Measurements from ENCODE around the gene TBC1D13. TPM values are rescaled to one million over a fixed set of nuclear protein-coding genes. Genes with fewer than 3 reads are reported as not detected.

TBC1D13 gene
- total and polyA plus RNA-seq, 9 of the 15 experiments (the other 6 are each of a cell fraction or from before 2014, with no cell fraction given) = 2.3 to 28.7 (median 11.4) TPM

DNA sequence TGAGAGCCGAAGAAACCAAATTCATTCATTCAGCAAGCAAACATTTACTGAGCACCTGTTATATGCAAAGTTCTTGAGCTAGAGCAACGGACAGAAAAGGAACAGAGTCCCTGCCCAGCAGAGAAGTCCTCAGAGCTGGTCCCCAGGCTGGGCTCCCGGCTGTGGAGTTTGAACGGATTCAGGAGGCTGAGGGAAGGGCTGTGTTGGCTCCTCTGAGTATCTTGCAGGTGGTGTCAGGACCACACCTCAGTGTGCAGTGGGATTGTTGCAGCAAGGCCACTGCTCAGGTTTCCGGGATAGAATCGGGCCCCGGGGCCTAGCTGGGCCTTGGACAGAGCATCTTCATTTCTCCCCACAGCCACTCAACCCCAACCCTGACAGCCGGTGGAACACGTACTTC lies 5.1 kb downstream of the TBC1D13 start:
- no peak overlapping the region for H3K4me3 ChIP-seq
- H4K20me1 ChIP-seq (replicated peaks; ENCODE audit: control insufficient read depth, insufficient read depth, low read length) = no peaks in the 10 kb centered on the region
- DNase-seq (ENCODE audit: extremely low read depth in 1 of 4, low spot score in 3 of 4) (no peak), ATAC-seq (no peak), FAIRE-seq (no peak)
- no peak overlapping the region for H3K4me2 ChIP-seq (ENCODE audit: insufficient read depth, low read length)
- 93% methylated on average over 9 of the region's 9 CpGs for WGBS (ENCODE audit: insufficient coverage, low coverage, missing lambda C conversion rate)
- H3K9ac ChIP-seq (ENCODE audit: insufficient read depth in 1 of 2, low read depth in 2 of 2, low read length in 2 of 2) = no peak overlapping the region
- H3K79me2 ChIP-seq (ENCODE audit: control insufficient read depth, insufficient read depth, low read length) = peaks cover 18% of the 10 kb centered on the region
- CTCF ChIA-PET (ENCODE audit: low intra/inter-chr PET ratio) = no interaction called here
- H2AFZ ChIP-seq (ENCODE audit: low read depth, low read length) = no peak overlapping the region
- peaks cover 64% of the 10 kb centered on the region for H3K36me3 ChIP-seq (ENCODE audit: control insufficient read depth, insufficient read depth, low read length)
- TF ChIP-seq MEF2A (IDR thresholded peaks at IDR 0.05; ENCODE audit: control insufficient read depth, low read depth, low read length) = no peak
- TF ChIP-seq LARP7 (IDR thresholded peaks at IDR 0.05) = no peak
- TF ChIP-seq LCOR (CRISPR knock-in tag; IDR thresholded peaks at IDR 0.05) = no peak
- TF ChIP-seq, protein P1, sequence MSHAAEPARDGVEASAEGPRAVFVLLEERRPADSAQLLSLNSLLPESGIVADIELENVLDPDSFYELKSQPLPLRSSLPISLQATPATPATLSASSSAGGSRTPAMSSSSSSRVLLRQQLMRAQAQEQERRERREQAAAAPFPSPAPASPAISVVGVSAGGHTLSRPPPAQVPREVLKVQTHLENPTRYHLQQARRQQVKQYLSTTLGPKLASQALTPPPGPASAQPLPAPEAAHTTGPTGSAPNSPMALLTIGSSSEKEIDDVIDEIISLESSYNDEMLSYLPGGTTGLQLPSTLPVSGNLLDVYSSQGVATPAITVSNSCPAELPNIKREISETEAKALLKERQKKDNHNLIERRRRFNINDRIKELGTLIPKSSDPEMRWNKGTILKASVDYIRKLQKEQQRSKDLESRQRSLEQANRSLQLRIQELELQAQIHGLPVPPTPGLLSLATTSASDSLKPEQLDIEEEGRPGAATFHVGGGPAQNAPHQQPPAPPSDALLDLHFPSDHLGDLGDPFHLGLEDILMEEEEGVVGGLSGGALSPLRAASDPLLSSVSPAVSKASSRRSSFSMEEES (CRISPR knock-in tag; IDR thresholded peaks at IDR 0.05) = no peak
- TF ChIP-seq ZNF707 (CRISPR knock-in tag; conservative IDR thresholded peaks at IDR 0.05) = no peak
- no peak for TF ChIP-seq KLF6 (CRISPR knock-in tag; IDR thresholded peaks at IDR 0.05; ENCODE audit: borderline replicate concordance)
- intact Hi-C loops (cut with micrococcal nuclease) (no loop called here), in situ Hi-C loops (cut with MboI) (no loop called here)
- no peak overlapping the region for H3K27ac ChIP-seq (ENCODE audit: extremely low read depth, low read depth, low read length)
- no peaks in the 10 kb centered on the region for H3K27me3 ChIP-seq (ENCODE audit: control insufficient read depth in 2 of 2, insufficient read depth in 2 of 2, low read length in 2 of 2)
- peaks cover 6 to 8% of the 10 kb centered on the region in 2 experiments; a peak in 4 of 5 replicates for H3K4me1 ChIP-seq (replicated peaks in 1 of 2; ENCODE audit: control insufficient read depth in 2 of 2, insufficient read depth in 2 of 2, low read length in 2 of 2)
- no peaks in the 10 kb centered on the region for H3K9me1 ChIP-seq (ENCODE audit: control insufficient read depth, insufficient read depth, low read length)
- POLR2A ChIA-PET = interaction anchor here (1.1 to 2.9 kb wide), 2 partner anchors 16 to 28 kb away, joined by 3 to 12 read pairs; no protein-coding TSS in a partner anchor
- H3K9me3 ChIP-seq (replicated peaks; ENCODE audit: control insufficient read depth, insufficient read depth, low read depth, low read length) = no peaks in the 10 kb centered on the region
- BruUV-seq (replicated peaks) = no TSS peak
